HepG2 (cell line): ENCODE data around the gene TMEM125. TPM values are rescaled to one million over a fixed set of nuclear protein-coding genes. Genes with fewer than 3 reads are reported as not detected.

Experiments
- ATAC-seq: fragments of 200-7000 bp; cut with Tn5 transposase; 3 replicates; pipeline ENCODE4 v1.9.1; 2020; ENCODE audit warnings: mild to moderate bottlenecking, moderate library complexity
- BruUV-seq: library from RNA; stranded (reverse); fragments of 400-500 nt; replicated peaks from 2 replicates; lab custom pipeline; 2021; lab: Mats Ljungman, UMichigan
- CTCF ChIA-PET: fragments of 300-600 bp; formaldehyde crosslinking; extraction: SDS; loops from one replicate; lab custom pipeline; 2021; ENCODE audit warnings: low total read pairs, inconsistent platforms, low intra/inter-chr PET ratio; lab: Yijun Ruan, JAX
- POLR2A ChIA-PET: fragments of 350-600 bp; sonication (Branson Sonifier 250); formaldehyde crosslinking; loops from one replicate; lab custom pipeline; 2020; ENCODE audit warnings: antibody characterized with exemption, inconsistent platforms; lab: Yijun Ruan, JAX
- DNase-seq: peaks from one replicate; pipeline ENCODE4 v3.0.0-alpha.2; 2015; ENCODE audit warnings: low spot score
- FAIRE-seq: peaks from 3 replicates; lab custom pipeline; 2011; peaks lifted over from hg19 to GRCh38; lab: Jason Lieb, UNC
- H2AFZ ChIP-seq: one replicate; pipeline ENCODE4 v1.6.1; 2011; ENCODE audit warnings: low read length, inconsistent platforms
- H3K27ac ChIP-seq: fragments of 300-600 bp; 3 replicates; pipeline ENCODE4 v1.8.0; 2011; ENCODE audit warnings: mixed run types, mild to moderate bottlenecking, mixed read lengths, low read length, inconsistent platforms; ENCODE audit not compliant: insufficient read depth; ENCODE audit errors: extremely low read length
- H3K27me3 ChIP-seq, 2 experiments: fragments of 200-600 bp in 1 of 2; 2 replicates in 1 of 2; 3 replicates in 1 of 2; pipeline versions ENCODE4 v1.6.0 to v1.8.0; 2011; ENCODE audit warnings: low read length in 2 of 2, mild to moderate bottlenecking in 2 of 2, moderate library complexity in 2 of 2, inconsistent platforms in 1 of 2; ENCODE audit not compliant: insufficient read depth in 2 of 2, control insufficient read depth in 1 of 2
- H3K36me3 ChIP-seq, 2 experiments: fragments of 200-600 bp in 1 of 2; replicated peaks in 1 of 2; 2 replicates in 1 of 2; 3 replicates in 1 of 2; pipeline versions ENCODE4 v1.5.1 to v1.8.0; 2011; ENCODE audit warnings: low read length in 2 of 2, inconsistent platforms in 1 of 2; ENCODE audit not compliant: insufficient read depth in 2 of 2, control insufficient read depth in 1 of 2
- H3K4me1 ChIP-seq: 2 replicates; pipeline ENCODE4 v1.5.1; 2012; ENCODE audit warnings: low read length, inconsistent platforms; ENCODE audit not compliant: insufficient read depth
- H3K4me2 ChIP-seq: 2 replicates; pipeline ENCODE4 v1.6.0; 2011; ENCODE audit warnings: low read depth, low read length, inconsistent platforms
- H3K4me3 ChIP-seq, 3 experiments: fragments of 200-600 bp in 1 of 3; sonication (generic), shearing (Covaris generic) in 1 of 3; replicated peaks in 1 of 3; 2 replicates each; pipeline ENCODE4 v1.5.1; 2011 to 2016; ENCODE audit warnings: low read length in 3 of 3, inconsistent platforms in 2 of 3, low read depth in 2 of 3, mild to moderate bottlenecking in 2 of 3, control low read depth in 1 of 3, mixed read lengths in 1 of 3; ENCODE audit not compliant: insufficient read depth in 1 of 3
- H3K79me2 ChIP-seq: one replicate; pipeline ENCODE4 v1.6.1; 2011; ENCODE audit warnings: low read length, inconsistent platforms; ENCODE audit not compliant: insufficient read depth
- H3K9ac ChIP-seq: 2 replicates; pipeline ENCODE4 v1.6.0; 2011; ENCODE audit warnings: mild to moderate bottlenecking, low read depth, low read length, inconsistent platforms; ENCODE audit not compliant: insufficient read depth
- H3K9me3 ChIP-seq: 2 replicates; pipeline ENCODE4 v1.5.1; 2012; ENCODE audit warnings: mild to moderate bottlenecking, low read length
- H4K20me1 ChIP-seq: 2 replicates; pipeline ENCODE4 v1.6.0; 2011; ENCODE audit warnings: inconsistent platforms, mild to moderate bottlenecking, low read length, moderate library complexity; ENCODE audit not compliant: insufficient read depth
- EZH2 ChIP-seq: conservative IDR thresholded peaks from 2 replicates; pipeline ENCODE4 v1.6.1; 2012; ENCODE audit warnings: mild to moderate bottlenecking, low read depth, low read length, moderate library complexity
- HMG20B ChIP-seq: conservative IDR thresholded peaks from 2 replicates; pipeline ENCODE4 v1.6.1; 2016; ENCODE audit warnings: missing genetic modification reagents, missing compliant biosample characterization
- WGBS: methylation state at CpG from one replicate; pipeline ENCODE4 v1.1.6; 2017; ENCODE audit warnings: low lambda C conversion rate; 5-methylcytosine and 5-hydroxymethylcytosine counted together
- in situ Hi-C: cut with HindIII; loops from 2 replicates; pipeline ENCODE4 v1.10.0; 2017; ENCODE audit warnings: low pct_unique_long_range_greater_than_20kb; ENCODE audit not compliant: extremely low pct_ligation_motif_present
- intact Hi-C: fragments of 100-400 bp; cut with micrococcal nuclease; formaldehyde crosslinking; loops from one replicate; pipeline ENCODE4 v1.10.0; 2022; ENCODE audit not compliant: unreplicated experiment
- polyA plus RNA-seq, 8 experiments: library from polyadenylated mRNA; depleted of rRNA in 3 of 8; stranded (reverse) in 7 of 8; unstranded in 1 of 8; fragments of >200 nt; fragmentation: Illumina TruSeq in 4 of 8; extraction: Trizol in 4 of 8; gene quantifications; 2 replicates each; pipeline versions ENCODE4 v1.2.1 to v1.2.3, GENCODE V29; 2011 to 2016; ENCODE audit warnings: low read depth in 4 of 8, missing spikeins in 1 of 8, mixed read lengths in 1 of 8; ENCODE audit not compliant: insufficient read depth in 1 of 8
- total RNA-seq, 5 experiments: library from RNA; depleted of rRNA; stranded (reverse); fragments of >200 nt; fragmentation: Illumina TruSeq; extraction: Trizol; gene quantifications; 2 replicates each; pipeline ENCODE4 v1.2.3, GENCODE V29; 2016; ENCODE audit warnings: low read depth in 1 of 5

TMEM125 gene
- total and polyA plus RNA-seq, 2 of the 13 experiments (the other 11 are each of a cell fraction or from before 2014, with no cell fraction given): 0.03 TPM; not detected in 1

DNA sequence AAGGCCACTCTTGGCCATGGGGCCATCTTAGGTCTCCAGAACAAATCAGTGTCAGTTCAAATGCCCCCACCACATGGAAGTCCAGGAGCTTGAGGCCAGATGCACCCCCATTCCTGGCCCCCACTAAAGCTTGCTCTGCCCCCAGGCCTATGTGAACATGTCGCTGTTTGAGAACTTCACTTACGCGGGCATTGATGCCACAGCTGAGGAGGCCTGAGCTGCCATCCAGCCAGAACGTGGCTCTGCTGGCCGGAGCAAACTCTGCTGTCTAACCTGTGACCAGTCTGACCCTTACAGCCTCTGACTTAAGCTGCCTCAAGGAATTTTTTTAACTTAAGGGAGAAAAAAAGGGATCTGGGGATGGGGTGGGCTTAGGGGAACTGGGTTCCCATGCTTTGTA lies 52.7 kb downstream of the TMEM125 start:
- H3K4me2 ChIP-seq: no peak overlapping the region
- H3K36me3 ChIP-seq: no peaks in the 10 kb centered on the region
- peaks cover 5 to 20% of the 10 kb centered on the region in 2 experiments; a peak in 4 of 5 replicates for H3K27me3 ChIP-seq
- ChIA-PET CTCF (no interaction called here), POLR2A (no interaction called here)
- no peaks in the 10 kb centered on the region for H3K79me2 ChIP-seq
- no peak for DNase-seq
- peaks cover 8% of the 10 kb centered on the region for H3K4me1 ChIP-seq
- H3K27ac ChIP-seq: no peak overlapping the region
- H3K9ac ChIP-seq: no peak overlapping the region
- WGBS: 71% methylated on average over 5 of the region's 5 CpGs
- intact Hi-C loops: no loop called here
- no peak for FAIRE-seq
- no peak overlapping the region for H2AFZ ChIP-seq
- no peak for ATAC-seq
- no peaks in the 10 kb centered on the region for H3K9me3 ChIP-seq
- no peaks in the 10 kb centered on the region for H4K20me1 ChIP-seq
- no TSS peak for BruUV-seq
- TF ChIP-seq EZH2: no peak
- no peak for TF ChIP-seq HMG20B (CRISPR knock-in tag)
- in situ Hi-C loops: no loop called here
- H3K4me3 ChIP-seq: no peak overlapping the region

Other genes starting within 250 kb of the TMEM125 start
- 102 and 134 TPM in 2 replicates for gene EBNA1BP2, start 97.7 kb upstream of the TMEM125 start, total RNA-seq (2016; rRNA removed; fragmentation: Illumina TruSeq; extraction: Trizol)
- 24.7 and 27.1 TPM in 2 replicates for gene EBNA1BP2, start 97.7 kb upstream of the TMEM125 start, polyA plus RNA-seq (2011; rRNA removed)
- gene CFAP57, start 97.7 kb upstream of the TMEM125 start, total RNA-seq (2016; rRNA removed; fragmentation: Illumina TruSeq; extraction: Trizol): 0.14 TPM in 1 of 2 replicates, not detected in the other
- gene CFAP57, start 97.7 kb upstream of the TMEM125 start, polyA plus RNA-seq (2011; rRNA removed): 0.01 and 0.07 TPM in 2 replicates
- 0.49 and 0.52 TPM in 2 replicates for gene C1orf210, start 15.6 kb downstream of the TMEM125 start, total RNA-seq (2016; rRNA removed; fragmentation: Illumina TruSeq; extraction: Trizol)
- 5.1 and 7.1 TPM in 2 replicates for gene C1orf210, start 15.6 kb downstream of the TMEM125 start, polyA plus RNA-seq (2011; rRNA removed)
- gene TIE1, start 31.0 kb downstream of the TMEM125 start, total RNA-seq (2016; rRNA removed; fragmentation: Illumina TruSeq; extraction: Trizol): 0.20 and 0.84 TPM in 2 replicates
- gene TIE1, start 31.0 kb downstream of the TMEM125 start, polyA plus RNA-seq (2011; rRNA removed): 0.58 and 2.5 TPM in 2 replicates
- gene MPL, start 67.8 kb downstream of the TMEM125 start, total RNA-seq (2016; rRNA removed; fragmentation: Illumina TruSeq; extraction: Trizol): not detected in 2 replicates
- not detected in 2 replicates for gene MPL, start 67.8 kb downstream of the TMEM125 start, polyA plus RNA-seq (2011; rRNA removed)
- 90.0 and 97.8 TPM in 2 replicates for gene CDC20, start 89.0 kb downstream of the TMEM125 start, total RNA-seq (2016; rRNA removed; fragmentation: Illumina TruSeq; extraction: Trizol)
- 39.5 and 57.9 TPM in 2 replicates for gene CDC20, start 89.0 kb downstream of the TMEM125 start, polyA plus RNA-seq (2011; rRNA removed)
- 29.7 and 55.2 TPM in 2 replicates for gene ELOVL1, start 98.0 kb downstream of the TMEM125 start, total RNA-seq (2016; rRNA removed; fragmentation: Illumina TruSeq; extraction: Trizol)
- gene ELOVL1, start 98.0 kb downstream of the TMEM125 start, polyA plus RNA-seq (2011; rRNA removed): 77.4 and 95.9 TPM in 2 replicates
- gene MED8, start 119.8 kb downstream of the TMEM125 start, total RNA-seq (2016; rRNA removed; fragmentation: Illumina TruSeq; extraction: Trizol): 77.4 and 112 TPM in 2 replicates
- gene MED8, start 119.8 kb downstream of the TMEM125 start, polyA plus RNA-seq (2011; rRNA removed): 13.0 and 16.9 TPM in 2 replicates
- 5.6 and 8.0 TPM in 2 replicates for gene SZT2, start 119.9 kb downstream of the TMEM125 start, total RNA-seq (2016; rRNA removed; fragmentation: Illumina TruSeq; extraction: Trizol)
- 8.8 and 9.8 TPM in 2 replicates for gene SZT2, start 119.9 kb downstream of the TMEM125 start, polyA plus RNA-seq (2011; rRNA removed)
- gene HYI, start 183.9 kb downstream of the TMEM125 start, total RNA-seq (2016; rRNA removed; fragmentation: Illumina TruSeq; extraction: Trizol): not detected in 2 replicates
- gene HYI, start 183.9 kb downstream of the TMEM125 start, polyA plus RNA-seq (2011; rRNA removed): not detected in 2 replicates